Stimulated activated naive CD8-positive, alpha-beta T cell treated with anti-CD3 and anti-CD28 coated beads, Interleukin-15, amount 100 ng/mL, for 72 hours (primary cell): ENCODE data around the gene TUBAL3.

ENCODE experiments used
- ATAC-seq: fragments of 150-1000 bp; cut with Tn5 transposase; 2 replicates; pipeline ENCODE4 v1.10.0; 2021; ENCODE audit warnings: mild to moderate bottlenecking, moderate library complexity
- DNase-seq, 2 donors: peaks; one replicate each; pipeline ENCODE4 v3.0.0; 2021 to 2022
- H3K27ac Mint-ChIP-seq, 2 donors: one replicate each; pipeline ENCODE4 v1.8.0; 2022; ENCODE audit warnings: mild to moderate bottlenecking in 2 of 2, mixed read lengths in 2 of 2, moderate library complexity in 2 of 2
- H3K27me3 Mint-ChIP-seq: one replicate; pipeline ENCODE4 v1.8.0; 2022; ENCODE audit warnings: mixed read lengths
- H3K4me1 Mint-ChIP-seq: one replicate; pipeline ENCODE4 v1.8.0; 2022; ENCODE audit warnings: mild to moderate bottlenecking, mixed read lengths
- H3K4me3 Mint-ChIP-seq, 2 donors: one replicate each; pipeline ENCODE4 v1.8.0; 2022; ENCODE audit warnings: mild to moderate bottlenecking in 2 of 2, mixed read lengths in 2 of 2, moderate library complexity in 1 of 2
- H3K9me3 Mint-ChIP-seq, 2 donors: one replicate each; pipeline ENCODE4 v1.8.0; 2022; ENCODE audit warnings: mixed read lengths in 2 of 2

TUBAL3 gene

GRCh38 chr10:5343979-5344378 is 60.6 kb downstream of the TUBAL3 start:
- DNase-seq (no peak), ATAC-seq (no peak)
- Mint-ChIP-seq H3K27ac (no peak overlapping the region), H3K9me3 (no peaks in the 10 kb centered on the region), H3K4me1 (peaks cover 5% of the 10 kb centered on the region), H3K27me3 (no peaks in the 10 kb centered on the region), H3K4me3 (no peak overlapping the region)

GRCh38 chr10:5343561-5343960 is 61.1 kb downstream of the TUBAL3 start:
- Mint-ChIP-seq H3K4me1 (peaks cover 5% of the 10 kb centered on the region), H3K4me3 (no peak overlapping the region), H3K27me3 (no peaks in the 10 kb centered on the region), H3K27ac (no peak overlapping the region), H3K9me3 (no peaks in the 10 kb centered on the region)
- DNase-seq (no peak), ATAC-seq (peak; percentile 74)
